Left renal pelvis (tissue), 4 donors: Measurements from ENCODE around the gene RC3H1. TPM values are rescaled to one million over a fixed set of nuclear protein-coding genes. Genes with fewer than 3 reads are reported as not detected.
"Not testable (repeated sequence)": the region's sequence is repeated elsewhere in the genome, so short reads cannot be mapped to it uniquely, and the experiment has no call there.

Experiments used
- DNase-seq, 4 donors: peaks; one replicate each; pipeline ENCODE4 v3.0.0-alpha.2; 2013; ENCODE audit warnings: low read depth in 4 of 4, low spot score in 3 of 4
- polyA plus RNA-seq, 4 donors: library from polyadenylated mRNA; unstranded; fragments of 120-200 nt; gene quantifications; one replicate each; pipeline ENCODE4 v1.2.1, GENCODE V29; 2013; ENCODE audit not compliant: insufficient read length in 4 of 4

Gene RC3H1, protein sequence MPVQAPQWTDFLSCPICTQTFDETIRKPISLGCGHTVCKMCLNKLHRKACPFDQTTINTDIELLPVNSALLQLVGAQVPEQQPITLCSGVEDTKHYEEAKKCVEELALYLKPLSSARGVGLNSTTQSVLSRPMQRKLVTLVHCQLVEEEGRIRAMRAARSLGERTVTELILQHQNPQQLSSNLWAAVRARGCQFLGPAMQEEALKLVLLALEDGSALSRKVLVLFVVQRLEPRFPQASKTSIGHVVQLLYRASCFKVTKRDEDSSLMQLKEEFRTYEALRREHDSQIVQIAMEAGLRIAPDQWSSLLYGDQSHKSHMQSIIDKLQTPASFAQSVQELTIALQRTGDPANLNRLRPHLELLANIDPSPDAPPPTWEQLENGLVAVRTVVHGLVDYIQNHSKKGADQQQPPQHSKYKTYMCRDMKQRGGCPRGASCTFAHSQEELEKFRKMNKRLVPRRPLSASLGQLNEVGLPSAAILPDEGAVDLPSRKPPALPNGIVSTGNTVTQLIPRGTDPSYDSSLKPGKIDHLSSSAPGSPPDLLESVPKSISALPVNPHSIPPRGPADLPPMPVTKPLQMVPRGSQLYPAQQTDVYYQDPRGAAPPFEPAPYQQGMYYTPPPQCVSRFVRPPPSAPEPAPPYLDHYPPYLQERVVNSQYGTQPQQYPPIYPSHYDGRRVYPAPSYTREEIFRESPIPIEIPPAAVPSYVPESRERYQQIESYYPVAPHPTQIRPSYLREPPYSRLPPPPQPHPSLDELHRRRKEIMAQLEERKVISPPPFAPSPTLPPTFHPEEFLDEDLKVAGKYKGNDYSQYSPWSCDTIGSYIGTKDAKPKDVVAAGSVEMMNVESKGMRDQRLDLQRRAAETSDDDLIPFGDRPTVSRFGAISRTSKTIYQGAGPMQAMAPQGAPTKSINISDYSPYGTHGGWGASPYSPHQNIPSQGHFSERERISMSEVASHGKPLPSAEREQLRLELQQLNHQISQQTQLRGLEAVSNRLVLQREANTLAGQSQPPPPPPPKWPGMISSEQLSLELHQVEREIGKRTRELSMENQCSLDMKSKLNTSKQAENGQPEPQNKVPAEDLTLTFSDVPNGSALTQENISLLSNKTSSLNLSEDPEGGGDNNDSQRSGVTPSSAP
- 10 to 100 TPM; 12.5 to 14.4 (median 13.0) TPM for polyA plus RNA-seq

GRCh38 chr1:174022080-174022975, at the start of gene RC3H1:
TSS of gene RC3H1 (minus strand) at chr1:174022357. CDS start at chr1:173992985, 29,372 bp downstream.
- DNase-seq, result peak; percentile 81 to 87 (median 84)

DNA sequence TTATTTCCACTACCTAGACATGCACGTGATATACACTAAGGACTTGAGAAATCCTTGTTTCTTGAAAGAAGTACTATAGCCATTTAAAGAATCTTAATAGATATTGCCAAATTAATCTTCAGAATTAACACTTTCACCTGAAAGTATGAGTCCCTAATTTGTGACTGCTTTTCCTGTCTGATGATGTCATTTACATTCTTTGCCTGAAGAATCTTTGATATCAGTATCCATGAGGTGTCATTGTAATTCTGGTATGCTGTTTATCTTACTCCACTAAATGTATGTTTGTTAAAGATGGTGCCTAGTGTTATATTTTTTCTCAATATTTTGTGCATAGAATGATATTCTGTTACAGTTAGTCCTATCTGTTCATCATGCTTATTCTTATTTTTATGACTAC, 48.5 kb upstream of the RC3H1 start:
- no peak for DNase-seq

GRCh38 chr1:174068000-174068399, 45.8 kb upstream of the RC3H1 start:
- no peak for DNase-seq

DNA sequence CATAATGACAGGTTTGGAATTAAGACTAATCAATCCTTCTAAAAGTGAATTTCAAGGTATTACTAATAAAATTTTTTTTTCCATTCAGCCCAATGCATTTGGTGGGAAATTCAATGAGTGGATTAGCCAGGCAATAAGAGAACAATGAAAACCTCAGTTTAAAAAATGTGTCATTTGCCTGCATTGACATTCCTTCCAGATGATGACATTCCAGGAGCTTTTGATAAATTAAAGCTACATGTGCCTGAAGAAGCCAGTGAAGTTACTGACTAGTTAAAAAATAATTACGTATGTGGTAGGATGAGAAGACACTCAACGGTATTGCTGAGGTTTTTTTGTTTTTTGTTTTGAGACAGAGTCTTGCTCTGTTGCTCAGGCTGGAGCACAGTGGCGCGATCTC, 37.9 kb upstream of the RC3H1 start:
- no peak for DNase-seq

DNA sequence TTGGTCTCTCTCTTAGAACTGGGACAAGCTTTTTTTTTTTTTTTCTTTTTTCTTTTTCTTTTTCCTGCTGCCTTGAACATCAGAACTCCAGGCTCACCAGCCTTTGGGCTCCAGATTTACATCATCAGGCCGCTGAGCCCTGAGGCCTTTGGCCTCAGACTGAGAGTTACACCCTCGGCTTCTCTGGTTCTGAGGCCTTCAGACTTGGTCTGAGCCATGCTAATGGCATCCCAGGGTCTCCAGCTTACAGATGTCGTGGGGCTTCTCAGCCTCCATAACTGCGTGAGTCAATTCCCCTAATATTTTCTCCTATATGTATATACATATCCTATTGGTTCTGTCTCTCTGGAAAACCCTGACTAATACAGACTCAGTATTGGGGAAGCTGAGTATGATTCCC, 36.5 kb upstream of the RC3H1 start:
- DNase-seq, result no peak

- DNase-seq, result not testable (repeated sequence)
Observed at GRCh38 chr1:174056609-174057008, 34.5 kb upstream of the RC3H1 start.

- DNase-seq, result not testable (repeated sequence)
Observed at GRCh38 chr1:174055797-174056196, 33.6 kb upstream of the RC3H1 start.

DNA sequence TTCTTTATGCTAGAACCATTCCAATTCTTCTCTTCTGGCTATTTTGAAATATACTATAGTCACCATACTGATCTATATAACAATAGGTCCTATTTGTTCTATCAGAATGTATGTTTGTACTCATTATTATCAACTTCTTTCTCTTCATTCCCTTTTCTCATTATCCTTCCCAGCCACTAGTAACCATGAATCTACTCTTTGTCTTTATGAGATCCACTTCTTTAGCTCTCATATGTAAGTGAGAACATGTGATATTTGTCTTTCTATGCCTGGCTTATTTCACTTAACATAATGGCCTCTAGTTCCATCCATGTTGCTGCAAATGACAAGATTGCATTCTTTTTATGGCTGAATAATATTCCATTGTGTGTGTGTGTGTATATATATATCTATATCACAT, 31.7 kb upstream of the RC3H1 start:
- no peak for DNase-seq

GRCh38 chr1:174052621-174053020, 30.5 kb upstream of the RC3H1 start:
- DNase-seq, result no peak

- no peak for DNase-seq
Observed at GRCh38 chr1:174051956-174052355, 29.8 kb upstream of the RC3H1 start.

DNA sequence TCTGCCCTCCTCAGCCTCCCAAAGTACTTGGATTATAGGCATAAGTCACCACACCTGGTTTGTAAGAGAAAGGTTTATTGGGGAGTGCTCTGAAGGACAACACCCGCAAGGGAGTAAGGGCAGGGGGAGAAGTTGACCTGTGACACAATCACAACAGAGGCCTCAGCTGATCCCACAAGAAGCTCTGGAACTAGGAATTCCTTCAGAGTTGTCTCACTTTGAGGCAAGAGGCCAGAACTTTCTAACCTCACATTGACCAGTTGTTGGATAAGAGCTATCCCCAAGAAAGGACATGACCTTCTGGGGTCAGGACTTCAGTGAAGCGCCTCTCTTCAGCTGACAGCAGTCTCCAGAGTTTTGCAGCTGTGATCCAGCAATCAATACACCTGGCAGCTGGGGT, 27.4 kb upstream of the RC3H1 start:
- no peak for DNase-seq

GRCh38 chr1:174044418-174045222, 22.5 kb upstream of the RC3H1 start:
- no peak for DNase-seq

GRCh38 chr1:174042509-174042908, 20.4 kb upstream of the RC3H1 start:
- not testable (repeated sequence) for DNase-seq

GRCh38 chr1:174041369-174041768, 19.2 kb upstream of the RC3H1 start:
- no peak for DNase-seq

DNA sequence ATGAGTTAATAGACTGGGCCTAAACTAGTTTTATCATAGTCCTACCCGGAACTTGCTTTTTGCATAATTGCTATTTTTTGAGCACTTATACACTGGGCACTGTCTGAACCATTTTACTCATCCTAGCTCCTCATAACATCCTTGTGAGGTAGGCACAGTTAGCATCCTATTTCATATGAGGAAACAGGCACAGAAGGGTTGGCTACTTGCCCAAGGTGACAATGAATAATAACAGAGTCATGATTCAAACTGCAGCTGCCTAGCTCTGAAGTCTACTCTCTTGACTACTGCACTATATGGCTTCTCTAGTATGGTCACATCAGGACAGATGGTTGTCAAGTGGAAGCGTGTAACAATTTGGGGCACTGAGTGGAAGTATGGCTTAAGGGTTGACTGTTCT, 18.2 kb upstream of the RC3H1 start:
- DNase-seq, result no peak

DNA sequence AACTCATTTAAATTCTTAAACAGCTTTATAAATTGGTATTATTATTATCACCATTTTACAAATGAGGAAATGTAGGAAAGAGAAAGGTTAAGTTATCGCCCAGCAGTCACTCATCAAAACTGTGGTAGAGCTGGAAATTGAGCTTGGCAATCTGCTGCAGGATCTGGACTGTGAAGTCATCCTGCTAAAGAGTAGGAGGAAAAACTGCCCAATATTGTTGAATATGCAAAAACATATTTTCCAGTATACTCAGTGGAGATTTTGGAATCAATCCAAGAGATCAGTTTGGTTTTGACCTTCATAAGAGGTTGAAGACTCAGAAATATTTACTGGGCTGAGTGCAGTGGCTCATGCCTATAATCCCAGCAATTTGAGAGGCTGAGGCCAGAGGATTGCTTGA, 16.9 kb upstream of the RC3H1 start:
- no peak for DNase-seq

GRCh38 chr1:174036798-174037197, 14.6 kb upstream of the RC3H1 start:
- DNase-seq, result no peak

GRCh38 chr1:174036204-174036603, 14.0 kb upstream of the RC3H1 start:
- DNase-seq, result no peak

DNA sequence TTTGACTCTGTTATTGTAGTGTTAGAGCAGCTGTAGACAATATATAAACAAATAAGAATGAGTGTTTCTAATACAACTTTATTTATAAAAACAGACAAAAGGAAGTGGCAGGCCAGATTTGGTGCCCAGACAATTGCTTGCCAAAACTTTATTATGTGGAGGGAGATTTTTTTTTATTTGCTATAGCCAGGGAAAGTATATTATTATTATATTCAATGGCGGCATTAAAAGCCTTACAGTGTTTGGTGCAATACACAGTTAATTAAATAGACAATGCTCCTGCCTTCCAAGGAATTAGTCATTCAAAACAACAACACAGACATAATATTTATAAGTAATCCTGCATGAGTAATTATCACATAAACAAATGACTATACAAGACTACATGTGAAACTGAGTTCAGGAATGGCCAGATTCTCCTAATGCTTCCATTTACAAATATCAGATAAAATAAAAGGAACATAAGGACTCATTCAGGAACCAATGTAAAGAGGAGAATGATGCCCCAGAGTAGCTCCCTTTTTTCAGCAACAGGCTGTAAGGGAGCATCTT, 10.6 kb upstream of the RC3H1 start:
- no peak for DNase-seq
